HEK293T (cell line): ENCODE data around the gene SAMD1.

Experiments used
- CTCF ChIA-PET: fragments of 350-600 bp; formaldehyde crosslinking; extraction: SDS; loops from one replicate; lab custom pipeline; 2021; ENCODE audit warnings: antibody characterized with exemption, inconsistent platforms; lab: Yijun Ruan, JAX
- POLR2A ChIA-PET: fragments of 350-600 bp; formaldehyde crosslinking; extraction: SDS; loops from one replicate; lab custom pipeline; 2020; ENCODE audit warnings: antibody characterized with exemption, inconsistent platforms; lab: Yijun Ruan, JAX
- DNase-seq: peaks from one replicate; pipeline ENCODE4 v3.0.0; 2012; ENCODE audit warnings: mixed read lengths; ENCODE audit errors: extremely low spot score
- ARNT ChIP-seq: fragments of 450-650 bp; IDR thresholded peaks from 2 replicates; pipeline ENCODE4 v1.6.1; 2017; ENCODE audit warnings: mild to moderate bottlenecking
- BHLHE40 ChIP-seq: fragments of 450-650 bp; IDR thresholded peaks from 2 replicates; pipeline ENCODE4 v1.6.1; 2016; ENCODE audit warnings: mild to moderate bottlenecking, moderate library complexity, borderline replicate concordance
- CTBP1 ChIP-seq: fragments of 450-650 bp; IDR thresholded peaks from 2 replicates; pipeline ENCODE4 v1.6.1; 2016; ENCODE audit warnings: borderline replicate concordance
- ELF4 ChIP-seq: fragments of 450-650 bp; IDR thresholded peaks from 2 replicates; pipeline ENCODE4 v1.6.1; 2017; ENCODE audit warnings: antibody characterized with exemption
- FOXA1 ChIP-seq: fragments of 450-650 bp; IDR thresholded peaks from 2 replicates; pipeline ENCODE4 v1.6.1; 2016; ENCODE audit warnings: mild to moderate bottlenecking
- FOXK2 ChIP-seq: fragments of 450-650 bp; IDR thresholded peaks from 2 replicates; pipeline ENCODE4 v1.6.1; 2016; ENCODE audit warnings: mild to moderate bottlenecking
- FOXM1 ChIP-seq: fragments of 450-650 bp; IDR thresholded peaks from 2 replicates; pipeline ENCODE4 v1.6.1; 2017; ENCODE audit warnings: mild to moderate bottlenecking, borderline replicate concordance
- HDGF ChIP-seq: fragments of 450-650 bp; IDR thresholded peaks from 2 replicates; pipeline ENCODE4 v1.6.1; 2017; ENCODE audit warnings: antibody characterized with exemption, borderline replicate concordance
- L3MBTL2 ChIP-seq: fragments of 450-650 bp; conservative IDR thresholded peaks from 2 replicates; pipeline ENCODE4 v1.6.1; 2016; ENCODE audit warnings: mild to moderate bottlenecking
- LEF1 ChIP-seq: fragments of 450-650 bp; IDR thresholded peaks from 2 replicates; pipeline ENCODE4 v1.6.1; 2017; ENCODE audit warnings: mild to moderate bottlenecking, borderline replicate concordance
- NFRKB ChIP-seq: fragments of 450-650 bp; IDR thresholded peaks from 2 replicates; pipeline ENCODE4 v1.6.1; 2016; ENCODE audit warnings: mild to moderate bottlenecking, moderate library complexity
- PKNOX1 ChIP-seq: fragments of 450-650 bp; IDR thresholded peaks from 2 replicates; pipeline ENCODE4 v1.6.1; 2016
- SP1 ChIP-seq: fragments of 450-650 bp; IDR thresholded peaks from 2 replicates; pipeline ENCODE4 v1.6.1; 2017
- SUZ12 ChIP-seq: fragments of 450-650 bp; IDR thresholded peaks from 2 replicates; pipeline ENCODE4 v1.6.1; 2016; ENCODE audit warnings: mild to moderate bottlenecking
- TARDBP ChIP-seq: fragments of 450-650 bp; IDR thresholded peaks from 2 replicates; pipeline ENCODE4 v1.6.1; 2016
- ZNF384 ChIP-seq: fragments of 450-650 bp; IDR thresholded peaks from 2 replicates; pipeline ENCODE4 v1.6.1; 2016

The SAMD1 gene

GRCh38 chr19:14135355-14135754 lies 44.8 kb upstream of the SAMD1 start:
- POLR2A ChIA-PET: interaction anchor here (0.8 to 2.3 kb wide), 6 partner anchors 15 to 300 kb away, joined by 3 to 15 read pairs (median 6); partner anchors contain the start of gene MISP3
- CTCF ChIA-PET: interaction anchor here (0.5 to 0.6 kb wide), 2 partner anchors 15 to 119 kb away, joined by 3 read pairs; no protein-coding TSS in a partner anchor
- TF ChIP-seq SP1: no peak
- no peak for TF ChIP-seq NFRKB
- no peak for TF ChIP-seq FOXK2
- TF ChIP-seq BHLHE40: no peak
- TF ChIP-seq L3MBTL2: no peak
- TF ChIP-seq ZNF384: no peak
- no peak for TF ChIP-seq TARDBP
- no peak for TF ChIP-seq PKNOX1
- no peak for TF ChIP-seq ELF4
- no peak for TF ChIP-seq FOXM1
- no peak for TF ChIP-seq SUZ12
- TF ChIP-seq ARNT: no peak
- DNase-seq: no peak

- no peak for DNase-seq
- TF ChIP-seq PKNOX1 (peak; percentile 63), BHLHE40 (no peak), SP1 (no peak)
- ChIA-PET POLR2A (interaction anchor here (1.2 to 1.5 kb wide), 2 partner anchors 9 to 10 kb away, joined by 3 to 4 read pairs; partner anchors contain the start of genes ASF1B and PRKACA), CTCF (no interaction called here)
Measured at GRCh38 chr19:14127929-14128509, 37.5 kb upstream of the SAMD1 start.

- DNase-seq: no peak
- ChIA-PET CTCF (no interaction called here), POLR2A (no interaction called here)
- TF ChIP-seq NFRKB: no peak
- TF ChIP-seq ARNT: no peak
- no peak for TF ChIP-seq CTBP1
- no peak for TF ChIP-seq ZNF384
- TF ChIP-seq FOXM1: no peak
- no peak for TF ChIP-seq TARDBP
- no peak for TF ChIP-seq FOXA1
- TF ChIP-seq SP1: no peak
- TF ChIP-seq L3MBTL2: no peak
- no peak for TF ChIP-seq PKNOX1
- TF ChIP-seq FOXK2: no peak
- TF ChIP-seq LEF1: no peak
- no peak for TF ChIP-seq SUZ12
- no peak for TF ChIP-seq BHLHE40
- TF ChIP-seq HDGF: no peak
- TF ChIP-seq ELF4: no peak
Measured at GRCh38 chr19:14127176-14127575, 36.6 kb upstream of the SAMD1 start.

GRCh38 chr19:14122924-14123323 lies 32.4 kb upstream of the SAMD1 start:
- ChIA-PET CTCF (no interaction called here), POLR2A (interaction anchor here (3.4 kb wide), 1 partner anchor 14 kb away, joined by 13 read pairs; the partner anchor contains the start of gene ASF1B)
- DNase-seq: no peak
- TF ChIP-seq L3MBTL2: no peak
- no peak for TF ChIP-seq ZNF384
- TF ChIP-seq FOXM1: no peak
- TF ChIP-seq HDGF: no peak
- TF ChIP-seq FOXK2: no peak
- no peak for TF ChIP-seq SP1
- TF ChIP-seq TARDBP: no peak
- TF ChIP-seq FOXA1: no peak
- TF ChIP-seq ARNT: no peak
- TF ChIP-seq NFRKB: no peak
- no peak for TF ChIP-seq PKNOX1
- no peak for TF ChIP-seq BHLHE40
- no peak for TF ChIP-seq CTBP1
- no peak for TF ChIP-seq ELF4

GRCh38 chr19:14120497-14120780 lies 29.9 kb upstream of the SAMD1 start:
- CTCF ChIA-PET: interaction anchor here (0.6 kb wide), 2 partner anchors 28 to 261 kb away, joined by 3 read pairs; no protein-coding TSS in a partner anchor
- no peak for TF ChIP-seq CTBP1
- no peak for TF ChIP-seq FOXA1
- no peak for TF ChIP-seq HDGF
- no peak for TF ChIP-seq SUZ12
- no peak for TF ChIP-seq LEF1
- no peak for TF ChIP-seq L3MBTL2
- TF ChIP-seq PKNOX1: no peak
- TF ChIP-seq FOXK2: no peak
- no peak for TF ChIP-seq BHLHE40
- no peak for TF ChIP-seq ZNF384
- TF ChIP-seq ELF4: no peak
- TF ChIP-seq NFRKB: no peak
- no peak for DNase-seq
- POLR2A ChIA-PET: interaction anchor here (1.1 kb wide), 1 partner anchor 15 kb away, joined by 3 read pairs; no protein-coding TSS in a partner anchor
